HepG2 (cell line): ENCODE data around the gene HERC4. TPM values are rescaled to one million over a fixed set of nuclear protein-coding genes. Genes with fewer than 3 reads are reported as not detected.

Source experiments
- ARNTL ChIP-seq: sonication (generic); formaldehyde crosslinking; IDR thresholded peaks from 2 replicates; pipeline ENCODE4 v1.4.0; 2020; ENCODE audit warnings: mild to moderate bottlenecking, missing genetic modification reagents
- BATF2 ChIP-seq: sonication (generic); formaldehyde crosslinking; IDR thresholded peaks from 2 replicates; pipeline ENCODE4 v1.8.0; 2022; ENCODE audit warnings: mild to moderate bottlenecking, missing genetic modification reagents, moderate library complexity
- BCL3 ChIP-seq: sonication (generic); formaldehyde crosslinking; IDR thresholded peaks from 2 replicates; pipeline ENCODE4 v1.5.1; 2020; ENCODE audit warnings: mild to moderate bottlenecking, missing genetic modification reagents, moderate library complexity
- ELF1 ChIP-seq: sonication (generic); formaldehyde crosslinking; IDR thresholded peaks from 2 replicates; pipeline ENCODE4 v1.4.0; 2020; ENCODE audit warnings: missing genetic modification reagents
- ERF ChIP-seq: IDR thresholded peaks from 2 replicates; pipeline ENCODE4 v1.6.1; 2018; ENCODE audit warnings: missing biosample characterization, missing genetic modification reagents
- ETV6 ChIP-seq: sonication (generic); formaldehyde crosslinking; conservative IDR thresholded peaks from 2 replicates; pipeline ENCODE4 v1.4.0; 2020; ENCODE audit warnings: missing genetic modification reagents
- HMGXB4 ChIP-seq, 2 experiments: sonication (generic) in 1 of 2; formaldehyde crosslinking in 1 of 2; IDR thresholded peaks; 2 replicates each; pipeline versions ENCODE4 v1.4.0 to v1.6.1; 2018 to 2020; ENCODE audit warnings: missing genetic modification reagents in 2 of 2, borderline replicate concordance in 1 of 2, low read depth in 1 of 2, mild to moderate bottlenecking in 1 of 2, missing biosample characterization in 1 of 2
- JUNB ChIP-seq: sonication (generic); formaldehyde crosslinking; IDR thresholded peaks from 2 replicates; pipeline ENCODE4 v1.8.0; 2022; ENCODE audit warnings: missing genetic modification reagents, mild to moderate bottlenecking, borderline replicate concordance
- KDM2A ChIP-seq: sonication (generic); formaldehyde crosslinking; IDR thresholded peaks from 2 replicates; pipeline ENCODE4 v1.4.0; 2020; ENCODE audit warnings: low read depth, missing genetic modification reagents, borderline replicate concordance
- MEF2D ChIP-seq: sonication (generic); formaldehyde crosslinking; IDR thresholded peaks from 2 replicates; pipeline ENCODE4 v1.5.1; 2020; ENCODE audit warnings: mild to moderate bottlenecking, missing genetic modification reagents
- NCOR1 ChIP-seq: fragments of 200-600 bp; sonication (generic); IDR thresholded peaks from 2 replicates; pipeline ENCODE4 v1.7.0; 2017; ENCODE audit warnings: antibody characterized with exemption, low read length, borderline replicate concordance
- RBFOX2 ChIP-seq: fragments of 200-400 bp; formaldehyde crosslinking; IDR thresholded peaks from 2 replicates; pipeline ENCODE4 v1.6.1; 2017; ENCODE audit warnings: low read depth, mild to moderate bottlenecking, low read length
- REPIN1 ChIP-seq: sonication (generic); formaldehyde crosslinking; IDR thresholded peaks from 2 replicates; pipeline ENCODE4 v1.8.0; 2022; ENCODE audit warnings: missing genetic modification reagents, low read depth, mild to moderate bottlenecking, borderline replicate concordance
- TBX3 ChIP-seq: fragments of 450-650 bp; IDR thresholded peaks from 2 replicates; pipeline ENCODE4 v1.6.1; 2017; ENCODE audit warnings: antibody characterized with exemption, mild to moderate bottlenecking, inconsistent platforms, borderline replicate concordance
- TCF12 ChIP-seq, 2 experiments: fragments of 450-650 bp in 1 of 2; sonication (generic) in 1 of 2; formaldehyde crosslinking in 1 of 2; IDR thresholded peaks; 2 replicates each; pipeline versions ENCODE4 v1.6.1 to v1.8.0; 2017 to 2022; ENCODE audit warnings: antibody characterized with exemption in 1 of 2, mild to moderate bottlenecking in 1 of 2, missing genetic modification reagents in 1 of 2, moderate library complexity in 1 of 2
- XRCC5 ChIP-seq: fragments of 200-400 bp; formaldehyde crosslinking; optimal IDR thresholded peaks from 2 replicates; pipeline ENCODE3; 2017; ENCODE audit warnings: mild to moderate bottlenecking, low read length
- ZNF232 ChIP-seq: sonication (generic); formaldehyde crosslinking; IDR thresholded peaks from 2 replicates; pipeline ENCODE4 v1.4.0; 2020; ENCODE audit warnings: missing genetic modification reagents, borderline replicate concordance
- ZNF260 ChIP-seq: sonication (generic); formaldehyde crosslinking; IDR thresholded peaks from 2 replicates; pipeline ENCODE4 v1.4.0; 2020; ENCODE audit warnings: missing genetic modification reagents, low read depth, mild to moderate bottlenecking, borderline replicate concordance
- ZNF546 ChIP-seq: sonication (generic); formaldehyde crosslinking; conservative IDR thresholded peaks from 2 replicates; pipeline ENCODE4 v1.8.1; 2023; ENCODE audit warnings: mild to moderate bottlenecking, missing genetic modification reagents
- ZNF589 ChIP-seq: sonication (generic); formaldehyde crosslinking; conservative IDR thresholded peaks from 2 replicates; pipeline ENCODE4 v1.8.0; 2022; ENCODE audit warnings: mild to moderate bottlenecking, moderate library complexity, missing genetic modification reagents
- ZNF674 ChIP-seq: sonication (generic); formaldehyde crosslinking; IDR thresholded peaks from 2 replicates; pipeline ENCODE4 v1.5.0; 2020; ENCODE audit warnings: low read depth, mild to moderate bottlenecking, missing genetic modification reagents
- ZNF747 ChIP-seq: sonication (generic); formaldehyde crosslinking; IDR thresholded peaks from 2 replicates; pipeline ENCODE4 v1.8.1; 2023; ENCODE audit warnings: missing genetic modification reagents, mild to moderate bottlenecking, borderline replicate concordance
- ZNF781 ChIP-seq: sonication (generic); formaldehyde crosslinking; IDR thresholded peaks from 2 replicates; pipeline ENCODE4 v1.5.1; 2020; ENCODE audit warnings: borderline replicate concordance, mild to moderate bottlenecking, missing genetic modification reagents; ENCODE audit errors: not compliant biosample characterization
- ZSCAN20 ChIP-seq: sonication (generic); formaldehyde crosslinking; IDR thresholded peaks from 2 replicates; pipeline ENCODE4 v1.4.0; 2020; ENCODE audit warnings: missing genetic modification reagents, mild to moderate bottlenecking, borderline replicate concordance
- polyA plus RNA-seq, 8 experiments: library from polyadenylated mRNA; depleted of rRNA in 3 of 8; stranded (reverse) in 7 of 8; unstranded in 1 of 8; fragments of >200 nt; fragmentation: Illumina TruSeq in 4 of 8; extraction: Trizol in 4 of 8; gene quantifications; 2 replicates each; pipeline versions ENCODE4 v1.2.1 to v1.2.3, GENCODE V29; 2011 to 2016; ENCODE audit warnings: low read depth in 4 of 8, missing spikeins in 1 of 8, mixed read lengths in 1 of 8; ENCODE audit not compliant: insufficient read depth in 1 of 8
- total RNA-seq, 5 experiments: library from RNA; depleted of rRNA; stranded (reverse); fragments of >200 nt; fragmentation: Illumina TruSeq; extraction: Trizol; gene quantifications; 2 replicates each; pipeline ENCODE4 v1.2.3, GENCODE V29; 2016; ENCODE audit warnings: low read depth in 1 of 5
- TF ChIP-seq, protein P1 (sequence below): IDR thresholded peaks from 2 replicates; pipeline ENCODE4 v1.6.1; 2016; ENCODE audit warnings: missing genetic modification reagents, missing compliant biosample characterization

Gene HERC4
- total and polyA plus RNA-seq, 2 of the 13 experiments (the other 11 are each of a cell fraction or from before 2014, with no cell fraction given), result 9.8 to 20.2 TPM

DNA sequence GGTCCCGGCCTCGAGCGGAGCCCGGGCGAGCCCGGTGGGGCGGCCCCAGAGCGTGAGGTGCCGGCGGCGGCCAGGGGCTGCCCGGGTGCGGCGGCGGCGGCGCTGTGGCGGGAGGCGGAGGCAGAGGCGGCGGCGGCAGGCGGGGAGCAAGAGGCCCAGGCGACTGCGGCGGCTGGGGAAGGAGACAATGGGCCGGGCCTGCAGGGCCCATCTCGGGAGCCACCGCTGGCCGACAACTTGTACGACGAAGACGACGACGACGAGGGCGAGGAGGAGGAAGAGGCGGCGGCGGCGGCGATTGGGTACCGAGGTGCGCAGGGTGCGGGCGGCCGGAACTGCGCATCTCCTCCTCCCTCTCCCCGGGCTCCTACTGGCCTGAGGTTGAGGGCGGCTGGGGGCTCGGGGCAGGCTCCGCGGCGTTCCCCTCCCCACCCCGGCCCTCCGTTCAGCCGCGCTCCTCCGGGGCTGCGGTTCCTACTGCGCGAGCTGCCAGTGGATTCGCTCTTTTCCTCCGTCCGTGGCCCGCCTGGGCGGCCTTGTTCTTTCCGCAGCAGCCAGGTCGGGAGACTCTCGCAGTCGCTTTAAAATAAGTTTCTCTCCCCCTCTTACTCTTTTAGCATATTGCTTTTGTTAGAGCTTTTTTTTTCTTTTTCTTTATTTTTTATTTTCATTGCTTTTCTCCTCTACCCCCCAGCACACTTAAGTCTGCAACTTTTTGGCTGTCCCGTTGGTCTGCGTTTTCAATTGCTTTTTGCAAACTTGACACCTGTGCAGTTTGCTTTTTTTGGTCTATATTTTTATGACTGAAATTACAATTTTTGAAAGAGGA lies 190.0 kb downstream of the HERC4 start (continued):
- no peak for TF ChIP-seq BCL3 (CRISPR knock-in tag)
- TF ChIP-seq HMGXB4 (CRISPR knock-in tag; IDR thresholded peaks at IDR 0.05; ENCODE audit: borderline replicate concordance in 1 of 2, low read depth in 1 of 2), result peak in 1 of 2 experiments; percentile 29; a peak in 1 of 4 replicates
- TF ChIP-seq TCF12 (IDR thresholded peaks at IDR 0.05), result no peak
- 0 out of 2 replicates have a peak, but pooled peaks have one; percentile 7 for TF ChIP-seq TCF12 (CRISPR knock-in tag; IDR thresholded peaks at IDR 0.05)
- TF ChIP-seq ERF, result no peak
- no peak for TF ChIP-seq ETV6
- TF ChIP-seq ZNF260 (CRISPR knock-in tag), result no peak
- TF ChIP-seq REPIN1 (CRISPR knock-in tag), result no peak
- no peak for TF ChIP-seq ZNF674 (CRISPR knock-in tag)
- TF ChIP-seq ZNF589 (CRISPR knock-in tag), result no peak
- TF ChIP-seq XRCC5, result no peak
- no peak for TF ChIP-seq BATF2 (CRISPR knock-in tag)
- no peak for TF ChIP-seq TBX3
- no peak for TF ChIP-seq JUNB (CRISPR knock-in tag)
- no peak; the same call in 1 of the 2 replicates for TF ChIP-seq KDM2A
- TF ChIP-seq ARNTL (CRISPR knock-in tag), result no peak
- no peak for TF ChIP-seq ZSCAN20 (CRISPR knock-in tag)
- TF ChIP-seq RBFOX2, result peak; percentile 78
- TF ChIP-seq ELF1 (CRISPR knock-in tag), result no peak
- TF ChIP-seq ZNF781, result no peak
- TF ChIP-seq ZNF747 (CRISPR knock-in tag), result no peak
- TF ChIP-seq ZNF546 (CRISPR knock-in tag), result no peak
- TF ChIP-seq NCOR1, result no peak
- TF ChIP-seq, protein P1, sequence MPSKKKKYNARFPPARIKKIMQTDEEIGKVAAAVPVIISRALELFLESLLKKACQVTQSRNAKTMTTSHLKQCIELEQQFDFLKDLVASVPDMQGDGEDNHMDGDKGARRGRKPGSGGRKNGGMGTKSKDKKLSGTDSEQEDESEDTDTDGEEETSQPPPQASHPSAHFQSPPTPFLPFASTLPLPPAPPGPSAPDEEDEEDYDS (CRISPR knock-in tag), result no peak
- TF ChIP-seq MEF2D (CRISPR knock-in tag), result no peak
- 0 out of 2 replicates have a peak, but pooled peaks have one; percentile 16 for TF ChIP-seq ZNF232
